NCI-H1930 (cell line): ENCODE results near the gene CDH4.

Experiments
- DNase-seq, 2 experiments: peaks; one replicate each; lab custom pipeline; 2025; lab: John Stamatoyannopoulos, UW

Gene CDH4

GRCh38 chr20:61861858-61862257, 609.8 kb downstream of the CDH4 start:
- no peak for DNase-seq

GRCh38 chr20:61862881-61863280, 610.8 kb downstream of the CDH4 start:
- no peak for DNase-seq

- DNase-seq: no peak
Observed at GRCh38 chr20:61864481-61864880, 612.4 kb downstream of the CDH4 start.

- DNase-seq: no peak
Observed at GRCh38 chr20:61865353-61865752, 613.3 kb downstream of the CDH4 start.

GRCh38 chr20:61866165-61866564, 614.1 kb downstream of the CDH4 start:
- DNase-seq: no peak

GRCh38 chr20:61868006-61868405, 615.9 kb downstream of the CDH4 start:
- no peak for DNase-seq

GRCh38 chr20:61868466-61869090, 616.5 kb downstream of the CDH4 start:
- DNase-seq: no peak

- no peak for DNase-seq
Observed at GRCh38 chr20:61869750-61870507, 617.9 kb downstream of the CDH4 start.

- no peak for DNase-seq
Observed at GRCh38 chr20:61871160-61871559, 619.1 kb downstream of the CDH4 start.

- no peak for DNase-seq
Observed at GRCh38 chr20:61871913-61872312, 619.9 kb downstream of the CDH4 start.

- no peak for DNase-seq
Observed at GRCh38 chr20:61872371-61872900, 620.4 kb downstream of the CDH4 start.

- no peak for DNase-seq
Observed at GRCh38 chr20:61873651-61874420, 621.8 kb downstream of the CDH4 start.

GRCh38 chr20:61874421-61875068, 622.5 kb downstream of the CDH4 start:
- DNase-seq: no peak

- peak in 1 of 2 experiments; percentile 12 for DNase-seq
Observed at GRCh38 chr20:61875221-61875885, 623.3 kb downstream of the CDH4 start.

- no peak for DNase-seq
Observed at GRCh38 chr20:61875996-61876395, 623.9 kb downstream of the CDH4 start.

- DNase-seq: no peak
Observed at GRCh38 chr20:61876952-61877728, 625.1 kb downstream of the CDH4 start.

GRCh38 chr20:61877776-61878477, 625.9 kb downstream of the CDH4 start:
- no peak for DNase-seq

- DNase-seq: no peak
Observed at GRCh38 chr20:61878478-61879302, 626.6 kb downstream of the CDH4 start.

- DNase-seq: no peak
Observed at GRCh38 chr20:61879303-61879620, 627.2 kb downstream of the CDH4 start.
